Fibroblast of pulmonary artery (primary cell): ENCODE data around the gene STRADA.

Experiments used
- DNase-seq: peaks from one replicate; pipeline ENCODE4 v3.0.0-alpha.2; 2010; ENCODE audit warnings: low read depth
- H3K4me3 ChIP-seq: replicated peaks from 2 replicates; pipeline ENCODE4 v1.5.1; 2011; ENCODE audit warnings: low read depth, mild to moderate bottlenecking, control low read depth, low read length, moderate library complexity
- CTCF ChIP-seq: IDR thresholded peaks from 2 replicates; pipeline ENCODE4 v1.5.1; 2011; ENCODE audit warnings: mild to moderate bottlenecking, control low read depth, low read length, inconsistent platforms; ENCODE audit errors: missing control alignments

The STRADA gene

GRCh38 chr17:63657786-63658185 is 83.8 kb downstream of the STRADA start:
- DNase-seq = no peak
- no peak for TF ChIP-seq CTCF

GRCh38 chr17:63653050-63653449 is 88.5 kb downstream of the STRADA start:
- DNase-seq = peak; percentile 15
- no peak overlapping the region for H3K4me3 ChIP-seq
- TF ChIP-seq CTCF = no peak

More at GRCh38 chr17:63657786-63658185, 83.8 kb downstream of the STRADA start:
- no peak overlapping the region for H3K4me3 ChIP-seq
